GM21619 (cell line): ENCODE measurements around the gene PRMT3.
A peak's percentile ranks its signal among the peaks of the same experiment; 100 is the strongest.
"Not testable (repeated sequence)": the region's sequence is repeated elsewhere in the genome, so short reads cannot be mapped to it uniquely, and the experiment has no call there.

Experiments used
- ATAC-seq: cut with Tn5 transposase; IDR thresholded peaks from one replicate; pipeline ENCODE4 v1.9.1; 2021; ENCODE audit not compliant: unreplicated experiment

Gene PRMT3

GRCh38 chr11:20373568-20374209 lies 13.8 kb upstream of the PRMT3 start:
- no peak for ATAC-seq

- ATAC-seq, result no peak
Measured at GRCh38 chr11:20374741-20375300, 12.7 kb upstream of the PRMT3 start.

- no peak for ATAC-seq
Measured at GRCh38 chr11:20376162-20376730, 11.3 kb upstream of the PRMT3 start.

- ATAC-seq, result not testable (repeated sequence)
Measured at GRCh38 chr11:20385996-20386395, 1.5 kb upstream of the PRMT3 start.

GRCh38 chr11:20388096-20389055 lies 860 bp downstream of the PRMT3 start:
- peak; percentile 20 for ATAC-seq

- peak; percentile 90 for ATAC-seq
Measured at GRCh38 chr11:20397281-20397680, 9.8 kb downstream of the PRMT3 start.

GRCh38 chr11:20399498-20399897 lies 12.0 kb downstream of the PRMT3 start:
- ATAC-seq, result no peak

GRCh38 chr11:20403059-20403458 lies 15.5 kb downstream of the PRMT3 start:
- ATAC-seq, result no peak

GRCh38 chr11:20406484-20406883 lies 19.0 kb downstream of the PRMT3 start:
- no peak for ATAC-seq

- no peak for ATAC-seq
Measured at GRCh38 chr11:20407344-20407743, 19.8 kb downstream of the PRMT3 start.

- ATAC-seq, result no peak
Measured at GRCh38 chr11:20415432-20415831, 27.9 kb downstream of the PRMT3 start.

- no peak for ATAC-seq
Measured at GRCh38 chr11:20417771-20418170, 30.3 kb downstream of the PRMT3 start.

GRCh38 chr11:20421946-20422345 lies 34.4 kb downstream of the PRMT3 start:
- ATAC-seq, result no peak

- ATAC-seq, result no peak
Measured at GRCh38 chr11:20429216-20429615, 41.7 kb downstream of the PRMT3 start.

GRCh38 chr11:20438637-20439036 lies 51.1 kb downstream of the PRMT3 start:
- no peak for ATAC-seq

GRCh38 chr11:20443596-20443995 lies 56.1 kb downstream of the PRMT3 start:
- ATAC-seq, result no peak

- no peak for ATAC-seq
Measured at GRCh38 chr11:20444535-20444934, 57.0 kb downstream of the PRMT3 start.

GRCh38 chr11:20448834-20449233 lies 61.3 kb downstream of the PRMT3 start:
- ATAC-seq, result no peak

- ATAC-seq, result no peak
Measured at GRCh38 chr11:20450829-20451228, 63.3 kb downstream of the PRMT3 start.

GRCh38 chr11:20451568-20451967 lies 64.1 kb downstream of the PRMT3 start:
- ATAC-seq, result no peak

GRCh38 chr11:20452585-20452984 lies 65.1 kb downstream of the PRMT3 start:
- no peak for ATAC-seq
